Tibial nerve (tissue), 4 donors: ENCODE results near the gene MINDY4. TPM values are rescaled to one million over a fixed set of nuclear protein-coding genes. Genes with fewer than 3 reads are reported as not detected.

Experiments
- DNase-seq, 2 donors: peaks; one replicate each; pipeline ENCODE4 v3.0.0-alpha.2; 2019; ENCODE audit warnings: low spot score in 2 of 2
- H3K27ac ChIP-seq, 4 donors: fragments of 200-600 bp; sonication (generic) in 3 of 4; one replicate each; pipeline ENCODE4 v1.5.1; 2017 to 2019; ENCODE audit warnings: mild to moderate bottlenecking in 1 of 4
- H3K27me3 ChIP-seq, 2 donors: fragments of 200-600 bp; sonication (generic) in 1 of 2; one replicate each; pipeline versions ENCODE4 v1.5.1 to v1.6.0; 2017 to 2019
- H3K36me3 ChIP-seq, 3 donors: fragments of 200-600 bp; sonication (generic); one replicate each; pipeline ENCODE4 v1.5.1; 2018 to 2019
- H3K4me1 ChIP-seq, 4 donors: fragments of 200-600 bp; sonication (generic) in 3 of 4; one replicate each; pipeline ENCODE4 v1.5.1; 2017 to 2019
- H3K4me3 ChIP-seq, 4 donors: fragments of 200-600 bp; sonication (generic) in 3 of 4; one replicate each; pipeline ENCODE4 v1.5.1; 2017 to 2019; ENCODE audit warnings: mild to moderate bottlenecking in 1 of 4, moderate library complexity in 1 of 4
- H3K9me3 ChIP-seq, 4 donors: fragments of 200-600 bp; sonication (generic) in 3 of 4; one replicate each; pipeline ENCODE4 v1.5.1; 2017 to 2019
- EP300 ChIP-seq, 2 donors: sonication (generic); formaldehyde crosslinking; IDR thresholded peaks; one replicate each; pipeline ENCODE4 v1.6.1; 2017; ENCODE audit warnings: antibody characterized with exemption in 2 of 2, mild to moderate bottlenecking in 1 of 2
- POLR2A ChIP-seq, 2 donors: fragments of 450-650 bp; IDR thresholded peaks; one replicate each; pipeline ENCODE4 v1.6.1; 2017; ENCODE audit warnings: antibody characterized with exemption in 2 of 2, mild to moderate bottlenecking in 2 of 2, moderate library complexity in 2 of 2
- WGBS, 2 donors: methylation state at CpG; one replicate each; pipeline ENCODE4 v1.1.5; 2018; 5-methylcytosine and 5-hydroxymethylcytosine counted together
- total RNA-seq, 4 donors: library from RNA; depleted of rRNA; stranded (reverse); fragments of >200 nt; gene quantifications; one replicate each; pipeline ENCODE4 v1.1.0, GENCODE V29; 2016
- TF ChIP-seq, protein P1 (sequence below), 5 experiments: fragments of 200-600 bp in 3 of 5; fragments of 450-650 bp in 2 of 5; sonication (generic) in 3 of 5; IDR thresholded peaks; one replicate each; pipeline ENCODE4 v1.5.1; 2016 to 2019; ENCODE audit warnings: antibody characterized with exemption in 5 of 5, mild to moderate bottlenecking in 3 of 5, moderate library complexity in 2 of 5

The MINDY4 gene
- total RNA-seq, 4 donors from 2014 or later, result 17.1 to 21.6 (median 19.9) TPM

GRCh38 chr7:30795161-30795948 is 24.1 kb downstream of the MINDY4 start:
- Histone ChIP-seq H3K36me3 (peaks cover 0 to 23% (median 0%) of the 10 kb centered on the region in 3 donors), H3K27ac (peak overlapping the region in 3 of 4 donors; percentile 6 to 59 (median 56)), H3K9me3 (no peaks in the 10 kb centered on the region), H3K4me1 (peaks cover 0 to 50% (median 15%) of the 10 kb centered on the region in 4 donors), H3K27me3 (no peaks in the 10 kb centered on the region), H3K4me3 (no peak overlapping the region)
- TF ChIP-seq EP300 (IDR thresholded peaks at IDR 0.05) (no peak), POLR2A (IDR thresholded peaks at IDR 0.05) (no peak)
- TF ChIP-seq, protein P1, sequence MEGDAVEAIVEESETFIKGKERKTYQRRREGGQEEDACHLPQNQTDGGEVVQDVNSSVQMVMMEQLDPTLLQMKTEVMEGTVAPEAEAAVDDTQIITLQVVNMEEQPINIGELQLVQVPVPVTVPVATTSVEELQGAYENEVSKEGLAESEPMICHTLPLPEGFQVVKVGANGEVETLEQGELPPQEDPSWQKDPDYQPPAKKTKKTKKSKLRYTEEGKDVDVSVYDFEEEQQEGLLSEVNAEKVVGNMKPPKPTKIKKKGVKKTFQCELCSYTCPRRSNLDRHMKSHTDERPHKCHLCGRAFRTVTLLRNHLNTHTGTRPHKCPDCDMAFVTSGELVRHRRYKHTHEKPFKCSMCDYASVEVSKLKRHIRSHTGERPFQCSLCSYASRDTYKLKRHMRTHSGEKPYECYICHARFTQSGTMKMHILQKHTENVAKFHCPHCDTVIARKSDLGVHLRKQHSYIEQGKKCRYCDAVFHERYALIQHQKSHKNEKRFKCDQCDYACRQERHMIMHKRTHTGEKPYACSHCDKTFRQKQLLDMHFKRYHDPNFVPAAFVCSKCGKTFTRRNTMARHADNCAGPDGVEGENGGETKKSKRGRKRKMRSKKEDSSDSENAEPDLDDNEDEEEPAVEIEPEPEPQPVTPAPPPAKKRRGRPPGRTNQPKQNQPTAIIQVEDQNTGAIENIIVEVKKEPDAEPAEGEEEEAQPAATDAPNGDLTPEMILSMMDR (IDR thresholded peaks at IDR 0.05), result no peak
- DNase-seq, result no peak
- WGBS, 2 donors, result 68 to 75% methylated on average over 2 of the region's 2 CpGs

- no peaks in the 10 kb centered on the region for H3K27me3 ChIP-seq
- no peaks in the 10 kb centered on the region for H3K9me3 ChIP-seq
- peaks cover 0 to 59% (median 19%) of the 10 kb centered on the region in 4 donors for H3K4me1 ChIP-seq
- peaks cover 0 to 14% (median 0%) of the 10 kb centered on the region in 3 donors for H3K36me3 ChIP-seq
- DNase-seq, result no peak
- TF ChIP-seq EP300 (IDR thresholded peaks at IDR 0.05), result no peak
- TF ChIP-seq POLR2A (IDR thresholded peaks at IDR 0.05), result no peak
- TF ChIP-seq, protein P1 (IDR thresholded peaks at IDR 0.05), result no peak
- H3K27ac ChIP-seq, result peak overlapping the region in 2 of 4 donors; percentile 56 to 59
- H3K4me3 ChIP-seq, result no peak overlapping the region
- 39 to 54% methylated on average over 1 of the region's 1 CpG for WGBS, 2 donors
These were observed 25.1 kb downstream of the MINDY4 start for GRCh38 chr7:30796105-30796869.

GRCh38 chr7:30797176-30798040 is 26.2 kb downstream of the MINDY4 start:
- no peak for DNase-seq
- Histone ChIP-seq H3K27me3 (no peaks in the 10 kb centered on the region), H3K4me1 (peaks cover 0 to 59% (median 20%) of the 10 kb centered on the region in 4 donors), H3K4me3 (no peak overlapping the region), H3K27ac (peak overlapping the region in 2 of 4 donors; percentile 53 to 56), H3K9me3 (no peaks in the 10 kb centered on the region), H3K36me3 (peaks cover 0 to 7% (median 0%) of the 10 kb centered on the region in 3 donors)
- TF ChIP-seq POLR2A (IDR thresholded peaks at IDR 0.05), result no peak
- TF ChIP-seq, protein P1 (IDR thresholded peaks at IDR 0.05), result no peak
- 54 to 56% methylated on average over 8 of the region's 8 CpGs for WGBS, 2 donors

- no peak overlapping the region for H3K4me3 ChIP-seq
- H3K9me3 ChIP-seq, result no peaks in the 10 kb centered on the region
- DNase-seq, result peak; percentile 43 to 64
- H3K4me1 ChIP-seq, result peaks cover 0 to 70% (median 20%) of the 10 kb centered on the region in 4 donors
- peak overlapping the region in 2 of 4 donors; percentile 59 to 66 for H3K27ac ChIP-seq
- H3K36me3 ChIP-seq, result no peaks in the 10 kb centered on the region
- H3K27me3 ChIP-seq, result no peaks in the 10 kb centered on the region
- no peak for TF ChIP-seq POLR2A (IDR thresholded peaks at IDR 0.05)
- TF ChIP-seq, protein P1 (IDR thresholded peaks at IDR 0.05), result no peak
- peak in 1 of 2 donors; percentile 69 for TF ChIP-seq EP300 (IDR thresholded peaks at IDR 0.05)
- 45 to 46% methylated on average over 2 of the region's 2 CpGs for WGBS, 2 donors
These were observed 28.2 kb downstream of the MINDY4 start for GRCh38 chr7:30799206-30799975.
